NCI-H187 (cell line): ENCODE results near the gene PODNL1.

ENCODE experiments used
- DNase-seq, 2 experiments: peaks; one replicate each; lab custom pipeline; 2025; lab: John Stamatoyannopoulos, UW

Gene PODNL1, protein sequence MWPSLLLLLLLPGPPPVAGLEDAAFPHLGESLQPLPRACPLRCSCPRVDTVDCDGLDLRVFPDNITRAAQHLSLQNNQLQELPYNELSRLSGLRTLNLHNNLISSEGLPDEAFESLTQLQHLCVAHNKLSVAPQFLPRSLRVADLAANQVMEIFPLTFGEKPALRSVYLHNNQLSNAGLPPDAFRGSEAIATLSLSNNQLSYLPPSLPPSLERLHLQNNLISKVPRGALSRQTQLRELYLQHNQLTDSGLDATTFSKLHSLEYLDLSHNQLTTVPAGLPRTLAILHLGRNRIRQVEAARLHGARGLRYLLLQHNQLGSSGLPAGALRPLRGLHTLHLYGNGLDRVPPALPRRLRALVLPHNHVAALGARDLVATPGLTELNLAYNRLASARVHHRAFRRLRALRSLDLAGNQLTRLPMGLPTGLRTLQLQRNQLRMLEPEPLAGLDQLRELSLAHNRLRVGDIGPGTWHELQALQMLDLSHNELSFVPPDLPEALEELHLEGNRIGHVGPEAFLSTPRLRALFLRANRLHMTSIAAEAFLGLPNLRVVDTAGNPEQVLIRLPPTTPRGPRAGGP

DNA sequence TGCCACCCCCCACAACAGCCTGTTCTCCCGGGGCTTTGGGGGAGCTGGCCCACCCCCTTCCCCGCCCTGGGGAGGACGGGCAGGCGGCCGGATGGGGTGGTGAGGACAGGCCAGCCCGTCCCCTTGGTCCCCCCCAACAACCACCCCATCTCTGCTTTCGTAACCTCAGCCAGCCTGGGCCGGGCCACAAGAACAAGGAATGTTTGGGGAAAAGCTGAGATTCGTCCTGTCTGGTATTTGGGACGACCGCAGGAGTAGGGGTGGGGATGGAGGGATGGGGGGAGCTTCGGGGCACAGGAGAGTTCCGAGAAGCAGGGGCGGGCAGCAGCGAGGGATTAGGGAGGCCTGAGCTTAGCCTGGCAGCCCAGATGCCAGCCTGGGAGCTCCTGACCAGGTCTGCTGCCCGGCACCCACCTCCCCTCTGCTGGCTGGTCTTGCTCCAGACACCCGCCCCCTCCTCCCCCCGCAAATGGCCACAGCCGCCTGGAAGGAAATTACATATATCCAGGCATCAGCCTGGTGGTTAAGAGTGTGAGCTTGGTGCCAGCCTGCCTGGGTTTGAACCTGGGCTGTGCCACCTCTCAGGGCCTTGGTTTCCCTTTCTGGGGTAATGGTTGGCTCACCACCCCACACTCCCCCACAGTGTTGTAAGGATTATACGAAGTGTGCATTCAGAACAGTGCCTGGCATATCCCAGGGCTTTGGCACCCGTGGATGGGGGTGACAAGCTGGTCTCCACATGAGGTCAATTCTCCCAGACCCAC lies at the start of gene PODNL1:
Gene PODNL1, minus strand, starts transcription at position 117 of the 764 bp plus-strand sequence. CDS start 236 bp downstream, outside the sequence.
- DNase-seq, result no peak

DNA sequence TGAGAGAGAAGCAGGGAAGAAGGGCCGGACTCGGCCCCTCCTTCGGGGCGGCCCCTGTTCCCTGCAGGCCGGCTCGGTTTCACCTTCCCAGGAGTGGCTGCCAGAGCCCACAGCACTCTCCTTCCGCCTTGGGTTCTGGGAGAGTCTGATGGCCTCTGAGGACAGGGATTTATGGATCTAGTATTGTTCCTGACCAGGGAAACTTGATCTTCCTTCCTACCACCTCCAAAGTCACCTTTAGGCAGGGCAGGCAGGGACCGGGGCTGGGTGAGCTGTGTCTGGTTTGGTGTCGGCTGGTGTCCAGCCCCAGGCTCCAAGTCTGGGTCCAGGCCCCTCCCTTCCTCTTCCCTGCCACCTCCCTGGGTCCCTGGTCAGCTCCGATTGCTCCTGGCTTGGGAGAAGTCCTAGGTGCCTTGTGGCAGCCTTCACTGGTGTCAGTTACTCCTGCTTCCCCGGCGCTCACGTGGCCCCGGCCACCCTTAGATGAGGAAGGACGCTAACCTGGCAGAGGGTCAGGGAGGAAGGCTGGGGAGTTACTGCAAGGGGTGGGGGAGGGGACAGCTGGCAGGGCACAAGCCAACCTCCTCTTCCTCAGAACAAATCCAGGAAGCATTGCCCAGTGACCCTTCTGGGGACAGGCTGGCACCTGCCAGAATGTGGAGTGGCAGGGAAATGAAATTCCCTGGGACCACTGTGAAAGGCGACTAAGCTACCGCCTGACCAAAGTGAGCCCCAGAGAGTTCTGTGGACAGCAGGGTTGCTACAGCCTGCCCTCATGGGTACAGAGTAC lies 49.1 kb upstream of the PODNL1 start:
- DNase-seq, result no peak

DNA sequence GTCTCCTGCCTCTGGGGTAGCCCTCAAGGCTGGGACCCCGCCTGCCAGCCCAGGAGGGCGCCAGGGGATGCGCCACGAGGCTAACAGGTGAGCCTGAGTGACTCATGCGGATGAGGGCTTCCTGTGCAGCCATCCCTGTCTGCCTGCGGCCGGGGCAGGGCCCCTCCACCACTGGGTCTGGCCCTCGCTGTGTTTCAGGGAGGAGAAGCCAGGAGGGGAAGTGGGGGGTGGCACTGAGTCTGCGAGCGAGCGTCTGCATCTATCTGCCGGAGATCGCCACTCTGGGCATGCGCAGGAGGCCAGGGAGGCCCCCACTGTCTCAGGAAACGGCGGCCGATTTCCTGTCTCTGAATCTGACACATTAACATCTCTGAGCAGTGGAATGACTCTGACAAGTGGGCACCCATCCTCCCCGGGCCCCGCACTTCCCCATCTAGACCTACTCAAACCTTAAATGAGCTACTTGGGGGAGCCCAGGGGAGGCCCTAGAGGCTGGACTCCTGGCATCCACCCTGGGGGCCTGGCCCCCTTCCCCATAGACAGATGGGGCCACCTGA lies 48.2 kb upstream of the PODNL1 start:
- DNase-seq, result peak; percentile 46

DNA sequence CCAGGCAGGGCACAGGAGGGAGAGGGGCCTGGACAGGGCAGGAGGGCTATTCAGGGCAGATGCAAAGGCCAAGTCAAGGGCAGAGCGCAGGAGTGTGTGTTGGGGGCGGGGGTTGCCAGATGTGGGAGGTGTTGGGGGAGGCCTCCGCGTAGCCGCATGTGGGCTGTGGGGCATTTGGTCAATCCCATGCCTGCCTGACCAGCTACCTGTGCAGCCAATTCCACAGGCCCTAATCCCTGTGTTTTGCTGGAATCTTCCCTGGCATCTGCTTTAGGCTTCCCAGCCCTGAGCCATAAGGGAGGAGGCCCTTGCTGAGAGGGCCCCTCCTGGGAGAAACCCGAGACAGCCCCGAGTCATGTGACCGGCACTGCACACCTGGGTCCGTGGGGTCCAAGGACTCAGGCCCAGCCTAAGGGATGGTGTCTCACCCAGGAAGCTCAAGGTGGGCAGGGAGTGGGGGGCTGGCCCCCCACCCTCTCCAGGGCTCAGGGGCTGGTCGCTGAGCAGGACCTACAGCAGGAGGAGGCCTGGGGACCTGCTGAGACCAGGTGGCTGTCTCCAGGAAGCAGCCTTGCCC lies 47.6 kb upstream of the PODNL1 start:
- peak; percentile 21 to 46 for DNase-seq

DNA sequence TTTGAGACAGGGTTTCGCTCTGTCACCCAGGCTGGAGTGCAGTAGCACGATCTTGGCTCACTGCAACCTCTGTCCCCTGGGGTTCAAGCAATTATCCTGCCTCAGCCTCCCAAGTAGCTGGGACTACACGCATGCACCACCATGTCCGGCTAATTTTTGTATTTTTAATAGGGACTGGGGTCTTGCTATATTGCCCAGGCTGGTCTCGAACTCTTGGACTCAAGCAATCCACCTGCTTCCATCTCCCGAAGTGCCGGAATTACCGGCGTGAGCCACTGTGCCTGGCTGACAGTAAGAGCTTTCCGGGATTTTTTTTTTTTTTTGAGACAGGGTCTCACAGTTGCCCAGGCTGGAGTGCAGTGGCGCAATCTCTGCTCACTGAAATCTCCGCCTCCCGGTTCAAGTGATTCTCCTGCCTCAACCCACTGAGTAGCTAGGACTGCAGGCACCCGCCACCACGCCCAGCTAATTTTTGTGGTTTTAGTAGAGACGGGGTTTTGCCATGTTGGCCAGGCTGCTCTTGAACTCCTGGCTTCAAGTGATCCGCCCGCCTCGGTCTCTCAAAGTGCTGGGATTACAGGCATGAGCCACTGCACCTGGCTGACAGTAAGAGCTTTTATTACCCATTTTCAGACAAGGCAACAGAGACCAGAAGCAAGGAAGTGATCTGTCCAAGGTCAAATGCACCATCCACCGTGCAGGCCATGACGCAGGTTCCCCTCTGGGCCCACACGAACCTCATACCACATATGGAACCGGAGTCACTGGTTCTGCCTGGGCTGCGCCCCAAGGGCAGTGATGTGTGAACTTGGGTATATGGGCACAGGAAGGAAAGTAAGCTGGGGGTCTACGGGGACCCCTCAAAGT lies 46.9 kb upstream of the PODNL1 start:
- DNase-seq, result peak in 1 of 2 experiments; percentile 38

DNA sequence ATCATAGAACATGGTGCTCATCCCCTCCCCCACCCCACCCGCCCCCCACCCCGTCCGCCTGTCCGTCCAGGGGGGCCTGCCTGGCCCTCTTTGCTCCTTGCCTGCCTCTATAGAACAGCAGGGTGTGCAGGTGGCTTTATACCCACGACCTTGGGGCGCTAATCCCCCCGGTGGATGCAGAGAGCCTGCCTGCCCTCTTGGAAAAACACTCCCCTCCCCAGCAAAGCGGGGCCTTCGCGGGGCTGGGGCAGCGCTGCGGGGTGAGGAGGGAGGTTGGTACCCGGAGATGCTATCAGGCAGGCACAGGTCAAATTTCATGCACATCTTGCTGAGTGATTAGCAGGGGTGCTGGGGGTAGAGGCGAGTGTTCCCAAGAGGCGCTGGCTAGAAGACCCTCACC lies 46.0 kb upstream of the PODNL1 start:
- DNase-seq, result no peak

DNA sequence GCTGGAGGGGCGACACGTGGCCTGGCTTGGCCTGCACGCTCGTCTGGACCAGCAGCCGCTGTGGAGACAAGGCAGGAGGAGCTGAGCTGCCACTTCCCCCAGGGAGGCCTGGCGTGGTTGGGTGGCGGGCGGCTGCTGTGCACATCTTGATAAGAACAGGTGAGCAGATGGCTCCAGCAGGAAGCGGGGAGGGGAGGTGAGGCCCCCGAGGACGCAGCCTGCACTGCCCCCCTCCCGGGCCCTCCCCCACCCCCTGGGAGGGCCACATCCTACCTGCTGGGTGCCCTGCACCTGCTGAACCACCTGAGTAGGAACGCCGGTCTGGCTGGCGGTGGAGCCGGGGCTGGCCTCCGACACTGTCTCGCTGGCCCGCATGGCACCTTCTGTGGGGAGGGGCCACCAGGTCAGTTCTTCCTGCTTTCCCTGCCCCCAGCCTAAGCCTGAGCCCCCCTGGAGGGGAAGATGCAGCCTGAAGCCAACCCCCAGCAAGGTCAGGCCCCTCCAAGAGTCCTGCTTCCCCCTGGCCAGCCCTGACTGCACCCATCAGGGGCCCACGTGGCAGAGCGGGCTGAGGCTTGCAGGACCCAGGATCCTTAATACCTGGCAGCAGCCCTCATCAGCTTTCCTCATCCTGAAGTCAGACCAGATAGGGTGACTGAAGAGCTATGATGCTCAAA lies 45.1 kb upstream of the PODNL1 start:
- peak; percentile 3 to 22 for DNase-seq

DNA sequence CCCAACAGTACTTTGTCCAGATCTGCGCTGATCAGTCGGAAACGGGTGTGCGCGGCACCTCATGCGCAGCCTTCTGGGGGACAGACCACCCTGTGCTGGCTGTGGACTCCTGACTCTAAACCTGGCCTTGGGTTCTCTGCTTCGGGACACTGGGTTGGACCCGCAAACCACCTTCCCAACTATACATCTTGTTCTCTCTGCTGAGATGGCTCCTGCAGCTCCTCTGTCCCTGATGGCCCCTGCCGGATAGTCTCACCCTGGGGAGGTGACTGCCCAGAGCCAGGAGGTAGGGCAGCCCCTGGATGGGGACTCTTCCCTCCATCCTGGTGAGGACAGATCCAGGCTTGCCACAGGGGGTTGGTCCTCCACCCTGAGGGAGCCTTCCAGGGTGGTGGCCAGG lies 44.6 kb upstream of the PODNL1 start:
- no peak for DNase-seq

DNA sequence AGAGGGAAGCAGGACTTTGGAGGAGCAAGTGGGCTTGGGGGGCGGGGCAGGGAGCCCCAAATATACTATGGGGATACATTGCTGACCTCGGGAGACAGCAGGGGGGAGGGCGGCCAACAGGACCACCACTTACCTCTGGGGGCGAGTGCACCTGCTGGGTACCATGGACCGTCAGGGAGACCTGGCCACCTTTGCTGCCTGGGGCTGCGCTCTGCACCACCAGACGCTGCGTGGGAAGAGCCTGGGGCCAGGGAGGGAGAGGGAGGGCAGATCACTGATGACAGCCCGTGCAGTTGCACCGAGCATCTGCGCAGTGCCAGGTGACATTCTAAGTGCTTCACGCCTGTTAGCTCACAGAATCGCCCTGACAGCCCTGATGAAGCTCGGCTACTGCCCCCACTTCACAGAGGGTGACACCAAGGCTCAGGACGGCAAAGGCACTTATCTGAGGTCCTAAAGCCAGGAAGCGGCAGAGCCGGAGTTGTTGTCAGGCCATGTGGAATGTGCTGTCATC lies 43.8 kb upstream of the PODNL1 start:
- DNase-seq, result no peak

DNA sequence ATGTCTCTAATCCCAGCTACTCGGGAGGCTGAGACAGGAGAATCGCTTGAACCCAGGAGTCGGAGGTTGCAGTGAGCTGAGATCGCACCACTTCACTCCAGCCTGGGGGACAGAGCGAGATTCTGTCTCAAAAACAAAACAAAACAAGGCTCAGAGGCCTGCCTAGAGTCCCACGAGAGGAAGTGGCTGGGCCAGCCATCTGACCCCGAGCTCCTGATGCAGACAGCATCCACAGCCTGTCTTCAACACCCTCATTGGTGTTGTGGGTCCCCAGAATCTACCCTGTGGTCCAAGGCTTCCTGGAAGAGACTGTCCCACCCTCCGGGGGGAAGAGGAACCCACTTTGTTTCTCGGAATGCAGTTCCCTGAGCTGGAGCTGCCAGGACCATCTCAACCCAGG lies 43.2 kb upstream of the PODNL1 start:
- no peak for DNase-seq

DNA sequence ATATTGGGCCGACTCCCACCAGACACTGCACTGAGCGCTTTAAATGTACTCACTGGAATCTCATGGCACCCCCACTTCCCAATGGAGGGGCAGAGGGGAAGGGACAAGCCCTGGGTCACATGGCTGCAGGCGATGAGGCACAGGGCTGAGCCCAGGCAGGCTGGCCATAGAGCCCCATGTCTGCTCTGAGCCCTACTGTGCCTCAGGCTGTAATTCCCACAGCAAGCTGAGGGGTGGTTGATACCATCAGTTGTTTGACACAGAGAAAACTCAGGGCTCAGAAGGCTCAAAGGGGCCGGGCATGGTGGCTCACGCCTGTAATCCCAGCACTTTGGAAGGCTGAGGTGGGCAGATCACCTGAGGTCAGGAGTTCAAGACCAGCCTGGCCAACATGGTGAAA lies 42.8 kb upstream of the PODNL1 start:
- no peak for DNase-seq

DNA sequence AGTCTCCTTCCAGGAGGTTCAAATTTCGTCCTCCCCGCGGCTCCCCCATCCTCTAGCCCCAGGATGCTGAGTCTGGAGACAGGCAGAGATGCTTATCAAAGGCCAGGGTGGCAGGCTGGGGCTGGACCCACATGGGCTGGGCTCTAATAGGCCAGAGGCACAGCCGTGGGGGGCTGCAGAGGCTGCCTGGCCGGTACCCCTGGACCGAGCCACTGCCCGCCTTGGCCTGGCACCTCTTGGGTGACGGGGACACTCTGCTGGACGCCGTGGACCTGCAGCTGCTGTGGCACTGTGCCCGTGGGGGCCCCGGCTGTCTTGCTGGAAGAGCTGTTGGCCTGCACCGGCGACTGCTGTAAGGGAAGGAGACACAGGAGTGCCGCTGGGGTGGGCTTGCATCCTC lies 42.1 kb upstream of the PODNL1 start:
- DNase-seq, result no peak

DNA sequence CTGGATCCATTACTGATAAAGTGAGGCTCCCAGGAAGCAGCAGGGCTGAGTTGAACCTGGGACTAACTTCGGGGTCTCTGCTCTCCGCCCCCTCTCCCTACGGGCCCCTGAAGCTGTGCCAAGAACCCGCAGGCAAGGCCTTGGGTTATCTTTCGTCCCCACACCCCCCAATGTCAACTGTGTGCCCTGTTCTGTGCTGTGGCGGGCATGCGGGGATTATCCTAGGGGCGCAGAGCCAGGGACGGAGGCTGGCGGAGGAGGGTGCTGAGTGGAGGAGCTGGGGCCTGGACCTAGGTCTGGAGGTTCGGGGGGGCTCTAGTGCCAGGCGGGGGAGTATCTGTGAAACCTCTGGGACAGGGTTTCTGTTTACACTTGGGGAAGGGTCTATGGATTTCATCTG lies 41.5 kb upstream of the PODNL1 start:
- DNase-seq, result no peak

DNA sequence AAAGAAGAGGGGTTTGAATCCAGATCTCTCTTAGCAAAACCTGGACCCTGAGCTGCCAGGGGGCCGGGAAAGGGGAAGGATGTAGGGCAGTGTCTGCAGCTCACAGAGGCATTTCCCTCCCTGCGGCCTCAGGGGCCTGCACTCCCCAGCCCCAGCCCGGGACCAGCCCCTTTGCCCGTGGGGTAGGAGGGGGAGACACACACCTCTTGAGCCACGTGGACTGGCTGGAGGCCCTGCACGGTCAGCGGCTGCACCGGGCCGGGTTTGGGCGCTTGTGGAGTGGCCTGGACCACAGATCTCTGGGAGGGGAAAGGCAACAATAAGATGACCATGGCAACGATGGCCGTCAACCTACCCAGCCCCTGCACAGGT lies 41.0 kb upstream of the PODNL1 start:
- DNase-seq, result no peak

DNA sequence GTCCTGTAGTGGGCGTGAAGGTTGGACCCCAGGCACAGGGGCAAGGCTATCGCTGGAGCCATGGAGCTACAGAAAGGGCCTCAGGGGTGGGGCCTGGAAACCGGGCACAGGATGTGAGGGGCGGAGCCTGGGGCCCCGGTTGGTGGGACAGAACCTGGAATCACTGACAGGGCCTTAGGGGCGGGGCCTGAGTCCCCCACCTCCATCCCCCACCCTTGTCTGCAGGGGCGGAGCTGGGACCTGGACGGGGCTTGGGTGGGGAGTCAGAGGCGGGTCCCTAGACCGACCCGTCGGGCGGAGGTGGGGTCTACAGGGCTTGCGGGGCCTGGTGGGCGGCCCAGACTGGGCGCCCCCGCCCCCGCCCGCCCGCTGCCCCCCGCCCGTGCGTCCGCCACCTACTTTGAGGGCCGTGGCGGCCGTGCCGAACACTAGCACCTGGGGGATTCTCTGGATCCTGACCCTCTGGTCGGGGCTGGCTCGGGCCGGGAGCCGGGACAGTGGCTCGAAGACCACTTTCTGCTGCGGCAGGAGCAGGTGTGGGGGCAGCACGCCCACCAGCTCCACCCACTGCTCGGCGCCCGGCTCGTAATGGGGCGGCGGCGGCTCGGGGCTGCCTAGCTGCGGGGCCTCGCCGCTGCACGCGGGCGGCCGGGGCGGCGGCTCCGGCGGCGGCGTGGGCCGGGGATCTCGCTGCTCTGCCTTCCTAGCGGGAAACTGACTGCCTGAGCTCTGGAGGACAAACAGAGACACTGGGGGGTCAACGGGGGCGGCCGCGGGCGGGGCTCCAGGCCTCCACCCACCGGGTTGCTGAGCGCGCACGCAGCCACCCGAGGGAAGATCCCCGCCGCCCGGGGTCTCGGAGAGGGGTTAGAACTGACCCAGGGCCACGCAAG lies 40.4 kb upstream of the PODNL1 start:
- no peak for DNase-seq

DNA sequence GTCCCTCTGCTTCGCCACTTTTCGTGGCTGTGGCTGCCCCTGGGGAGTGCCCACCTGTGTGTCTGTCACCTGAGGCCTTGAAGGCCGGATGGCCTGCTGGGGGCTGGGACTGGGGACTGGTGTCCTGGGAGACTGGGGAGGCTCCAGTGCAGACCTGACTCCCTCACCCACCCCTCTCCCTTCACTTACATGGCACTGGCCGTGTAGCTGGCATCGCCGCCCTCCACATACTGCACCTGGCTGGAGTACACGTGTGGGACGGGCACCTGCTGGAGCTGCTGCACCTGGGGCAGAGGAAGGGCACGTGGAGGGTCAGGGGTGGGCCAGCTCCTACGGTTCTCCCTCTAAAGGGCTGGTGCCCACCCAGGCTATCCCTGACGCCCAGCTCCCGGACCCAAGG lies 39.6 kb upstream of the PODNL1 start:
- no peak for DNase-seq

DNA sequence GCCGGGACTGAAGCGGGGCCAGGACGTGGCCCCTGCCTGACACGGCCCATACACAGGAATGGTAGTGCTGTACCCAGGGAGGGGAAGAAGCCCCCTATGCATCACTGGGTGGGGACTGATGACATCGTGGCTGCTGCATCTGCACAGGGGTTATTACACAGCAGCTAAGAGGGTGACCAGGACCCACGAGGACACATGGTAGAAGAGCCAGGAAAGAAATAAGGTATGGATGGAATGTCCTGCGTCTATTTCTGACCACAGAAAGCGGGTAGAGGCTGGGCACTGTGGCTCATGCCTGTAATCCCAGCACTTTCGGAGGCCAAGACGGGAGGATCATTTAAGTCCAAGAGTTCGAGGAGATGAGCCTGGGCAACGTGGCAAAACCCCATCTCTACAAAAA lies 38.2 kb upstream of the PODNL1 start:
- no peak for DNase-seq

DNA sequence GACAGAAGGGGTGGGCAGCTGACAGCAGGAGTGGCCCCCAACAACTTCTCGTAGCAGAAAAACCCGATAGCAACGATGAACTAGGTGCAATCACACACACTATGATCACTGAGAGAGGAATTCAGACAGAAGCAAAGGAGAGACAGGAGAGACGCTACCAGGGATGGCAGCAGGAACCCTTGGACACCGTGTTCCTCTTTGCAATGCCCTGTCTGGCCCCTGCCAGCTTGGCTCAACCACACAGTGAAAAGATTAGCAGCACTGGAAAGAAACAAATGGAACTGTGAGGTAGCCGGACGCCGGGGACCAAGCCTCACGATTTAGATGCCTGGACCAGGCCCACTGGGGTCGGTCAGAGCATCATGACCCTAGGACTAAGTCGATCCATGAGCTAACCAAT lies 37.7 kb upstream of the PODNL1 start:
- no peak for DNase-seq

DNA sequence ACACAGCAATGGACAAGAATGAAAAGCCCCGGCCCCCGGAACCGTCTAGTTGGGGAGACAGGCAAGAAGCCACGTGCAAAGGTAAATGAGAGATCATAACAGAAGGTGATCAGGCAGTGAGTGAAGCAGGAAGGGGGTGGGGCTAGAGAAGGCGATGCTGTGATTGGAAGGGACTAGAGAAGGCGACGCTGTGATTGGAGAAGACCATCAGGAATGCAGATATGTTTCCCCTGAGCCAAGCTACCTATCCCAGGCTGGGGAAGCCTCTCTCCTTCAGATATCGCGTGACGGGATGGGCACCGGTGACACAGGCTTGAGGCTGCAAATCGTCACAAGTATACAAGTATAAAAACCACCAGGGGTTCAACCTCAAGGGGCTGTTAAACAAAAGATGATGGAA lies 35.9 kb upstream of the PODNL1 start:
- DNase-seq, result peak in 1 of 2 experiments; percentile 39
